ENCODE measurements around the gene LZTS3. TPM values are rescaled to one million over a fixed set of nuclear protein-coding genes. Genes with fewer than 3 reads are reported as not detected.

LZTS3 gene
- total and polyA plus RNA-seq, 2 of the 13 experiments (the other 11 are each of a cell fraction or from before 2014, with no cell fraction given): 10.1 to 31.3 TPM

- TF ChIP-seq KDM4B (CRISPR knock-in tag; IDR thresholded peaks at IDR 0.05) (no peak; the same call in 1 of the 2 replicates), MYNN (CRISPR knock-in tag; IDR thresholded peaks at IDR 0.05; ENCODE audit: low read depth) (no peak), KLF13 (CRISPR knock-in tag; IDR thresholded peaks at IDR 0.05) (0 out of 2 replicates have a peak, but pooled peaks have one; percentile 34), ZNF138 (CRISPR knock-in tag; IDR thresholded peaks at IDR 0.05; ENCODE audit: low read depth) (no peak; the same call in 1 of the 2 replicates), ZNF33B (CRISPR knock-in tag; IDR thresholded peaks at IDR 0.05) (peak; percentile 87), ZNF883 (CRISPR knock-in tag; IDR thresholded peaks at IDR 0.05; ENCODE audit: not compliant biosample characterization) (no peak), ZNF550 (CRISPR knock-in tag; IDR thresholded peaks at IDR 0.05; ENCODE audit: borderline replicate concordance) (no peak), GPBP1L1 (CRISPR knock-in tag; IDR thresholded peaks at IDR 0.05) (no peak), GMEB1 (CRISPR knock-in tag; IDR thresholded peaks at IDR 0.05; ENCODE audit: borderline replicate concordance) (peak; percentile 60; the same call in 1 of the 2 replicates), GZF1 (CRISPR knock-in tag; IDR thresholded peaks at IDR 0.05) (no peak), HNF1B (CRISPR knock-in tag; IDR thresholded peaks at IDR 0.05) (no peak), SMC3 (IDR thresholded peaks at IDR 0.05; ENCODE audit: low read length) (no peak; the same call in 1 of the 2 replicates), MTF2 (CRISPR knock-in tag; IDR thresholded peaks at IDR 0.05; ENCODE audit: borderline replicate concordance) (no peak), KLF11 (CRISPR knock-in tag; IDR thresholded peaks at IDR 0.05) (peak; percentile 70), ZC3H4 (CRISPR knock-in tag; IDR thresholded peaks at IDR 0.05; ENCODE audit: borderline replicate concordance) (no peak), ZBTB21 (CRISPR knock-in tag; IDR thresholded peaks at IDR 0.05) (0 out of 2 replicates have a peak, but pooled peaks have one; percentile 44), ZNF276 (CRISPR knock-in tag; IDR thresholded peaks at IDR 0.05; ENCODE audit: low read depth) (peak; percentile 81; the same call in 1 of the 2 replicates)
Observed at GRCh38 chr20:3168079-3168828, 5.1 kb downstream of the LZTS3 start (continued).
